C4-2B (cell line): ENCODE measurements around the gene PIK3R5.

Experiments
- CTCF ChIP-seq: fragments of 450-650 bp; conservative IDR thresholded peaks from 2 replicates; pipeline ENCODE4 v1.5.1; 2017; ENCODE audit warnings: mild to moderate bottlenecking
- ZFX ChIP-seq: fragments of 450-650 bp; IDR thresholded peaks from 2 replicates; pipeline ENCODE4 v1.6.1; 2017

GRCh38 chr17:8952191-8952590 lies 13.3 kb downstream of the PIK3R5 start:
- no peak for TF ChIP-seq CTCF
- no peak for TF ChIP-seq ZFX
